T1000 (cell line): Measurements from ENCODE around the gene ZFYVE9.
"Not testable (repeated sequence)": the region's sequence is repeated elsewhere in the genome, so short reads cannot be mapped to it uniquely, and the experiment has no call there.

ENCODE experiments used
- DNase-seq: peaks from one replicate; lab custom pipeline; 2025; ENCODE audit warnings: mixed read lengths; lab: John Stamatoyannopoulos, UW

The ZFYVE9 gene

DNA sequence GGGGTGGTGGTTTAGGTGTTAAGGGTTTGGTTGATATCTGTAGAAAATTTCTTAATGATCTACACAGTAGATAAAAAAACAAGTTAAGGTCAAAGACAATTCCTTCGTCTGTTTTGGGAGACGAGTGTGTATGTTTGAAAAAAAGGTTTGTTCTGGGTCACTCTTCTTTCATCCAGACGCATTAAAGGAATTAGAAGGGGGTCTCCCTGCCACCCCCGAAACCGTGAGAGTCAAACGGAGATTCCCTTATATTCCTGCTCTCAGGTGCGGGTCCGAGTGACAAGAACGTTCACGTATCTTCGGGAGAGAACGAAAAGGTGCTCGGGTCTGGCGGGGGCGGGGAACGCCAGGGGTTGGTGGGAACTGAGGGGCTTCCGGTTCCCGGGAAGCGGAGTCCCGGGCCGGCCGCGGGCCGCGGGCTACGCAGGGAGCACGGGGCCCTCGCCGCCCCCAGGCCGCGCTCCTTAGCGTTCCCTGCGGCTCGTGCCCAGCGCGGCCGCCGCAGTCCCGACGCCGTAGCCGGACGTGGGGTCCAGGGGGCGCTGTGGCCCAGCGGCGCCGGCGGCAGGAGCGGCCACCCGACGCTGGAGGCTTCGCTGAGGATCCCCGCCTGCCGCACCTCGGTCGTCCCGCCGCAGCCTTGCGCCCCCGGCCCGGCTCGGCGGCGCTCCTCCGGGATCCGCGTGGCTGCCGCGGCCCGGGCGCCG lies at the start of gene ZFYVE9:
Gene ZFYVE9, plus strand, starts transcription at position 577 of the 707 bp plus-strand sequence. CDS start 91,118 bp downstream, outside the sequence.
- peak; percentile 74 for DNase-seq

DNA sequence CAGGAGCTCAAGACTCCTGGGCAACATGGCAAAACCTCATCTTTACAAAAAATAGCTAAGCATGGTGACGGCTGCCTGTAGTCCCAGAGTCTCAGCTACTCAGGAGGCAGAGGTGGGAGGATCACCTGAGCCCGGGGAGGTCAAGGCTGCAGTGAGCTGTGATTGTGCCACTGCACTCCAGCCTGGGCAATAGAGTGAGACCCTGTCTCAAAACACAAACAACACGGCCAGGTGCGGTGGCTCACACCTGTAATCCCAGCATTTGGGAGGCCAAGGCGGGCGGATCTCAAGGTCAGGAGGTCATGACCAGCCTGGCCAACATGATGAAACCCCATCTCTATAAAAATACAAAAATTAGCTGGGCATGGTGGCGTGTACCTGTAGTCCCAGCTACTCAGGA lies 47.6 kb upstream of the ZFYVE9 start:
- DNase-seq, result not testable (repeated sequence)

DNA sequence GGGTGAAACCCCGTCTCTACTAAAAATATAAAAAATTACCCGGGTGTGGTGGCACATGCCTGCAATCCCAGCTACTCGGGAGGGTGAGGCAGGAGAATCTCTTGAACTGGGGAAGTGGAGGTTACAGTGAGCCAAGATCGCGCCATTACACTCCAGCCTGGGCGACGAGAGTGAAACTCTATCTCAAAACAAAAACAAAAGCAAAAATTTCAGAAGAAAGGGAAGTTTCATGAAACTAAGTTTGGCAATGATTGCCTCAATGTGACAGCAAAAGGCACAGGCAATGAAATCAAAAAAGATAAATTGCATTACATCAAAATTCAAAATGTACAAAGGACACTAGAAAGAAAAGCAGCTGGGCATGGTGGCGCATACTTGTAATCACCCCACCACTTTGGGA lies 45.7 kb upstream of the ZFYVE9 start:
- no peak for DNase-seq

GRCh38 chr1:52098139-52098871 lies 43.6 kb upstream of the ZFYVE9 start:
- no peak for DNase-seq

- DNase-seq, result no peak
These were observed 39.4 kb upstream of the ZFYVE9 start for GRCh38 chr1:52102336-52103013.

DNA sequence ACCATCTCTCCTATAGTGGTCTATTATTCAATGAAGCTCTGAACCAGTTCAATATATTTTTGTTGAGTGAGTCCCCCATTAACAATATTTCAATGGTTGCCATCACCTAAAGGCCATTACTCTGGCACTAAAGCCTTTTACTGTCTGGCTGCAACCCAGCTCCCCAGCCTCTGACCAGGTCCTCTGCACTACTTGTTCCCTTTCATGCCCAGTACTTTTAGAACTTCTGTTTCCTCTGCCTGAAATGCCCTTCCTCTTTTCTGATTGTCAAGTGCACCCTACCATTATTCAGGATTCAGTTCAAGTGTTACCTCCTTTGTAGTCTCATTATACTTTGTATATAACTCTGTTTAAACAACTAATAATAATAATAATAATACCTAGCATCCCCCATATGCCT lies 30.4 kb upstream of the ZFYVE9 start:
- no peak for DNase-seq

DNA sequence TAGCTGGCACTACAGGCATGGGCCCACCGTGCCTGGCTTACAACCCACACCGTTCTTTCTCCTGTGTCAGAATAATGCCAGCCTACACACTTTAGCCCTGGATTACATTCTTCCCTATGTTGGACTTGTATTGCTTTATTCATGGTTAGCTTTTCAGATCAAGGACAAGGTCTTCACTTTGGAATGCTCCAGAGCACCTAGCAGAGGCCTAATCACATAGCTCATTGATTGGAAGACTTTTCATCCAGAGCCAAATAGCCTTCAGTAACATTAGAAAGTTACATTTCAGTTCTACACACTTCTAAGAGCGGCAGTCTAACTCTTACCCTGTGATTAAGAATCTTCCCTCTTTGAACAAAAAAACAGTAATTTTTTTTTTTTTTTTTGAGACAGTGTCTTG lies 29.4 kb upstream of the ZFYVE9 start:
- no peak for DNase-seq

GRCh38 chr1:52119301-52120079 lies 22.4 kb upstream of the ZFYVE9 start:
- DNase-seq, result no peak

DNA sequence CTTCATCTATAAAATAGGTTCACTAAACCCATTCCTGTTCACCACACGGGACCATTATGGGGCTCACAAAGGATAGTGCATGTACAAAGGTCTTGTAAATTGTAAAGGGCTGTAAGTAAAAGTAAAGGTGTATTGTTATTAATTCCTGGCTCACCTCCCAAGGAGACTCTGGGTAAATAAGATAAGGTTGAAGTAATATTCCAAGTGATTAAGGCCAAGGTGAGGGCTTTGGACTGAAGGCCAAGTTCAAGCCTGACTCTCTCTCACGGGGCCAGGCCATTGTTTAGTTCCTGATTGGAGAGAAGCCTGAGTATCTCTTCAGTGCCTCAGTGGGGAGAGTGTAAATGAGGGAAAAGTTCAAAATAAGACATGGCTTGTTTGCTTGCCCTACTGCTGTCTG lies 19.5 kb upstream of the ZFYVE9 start:
- no peak for DNase-seq

DNA sequence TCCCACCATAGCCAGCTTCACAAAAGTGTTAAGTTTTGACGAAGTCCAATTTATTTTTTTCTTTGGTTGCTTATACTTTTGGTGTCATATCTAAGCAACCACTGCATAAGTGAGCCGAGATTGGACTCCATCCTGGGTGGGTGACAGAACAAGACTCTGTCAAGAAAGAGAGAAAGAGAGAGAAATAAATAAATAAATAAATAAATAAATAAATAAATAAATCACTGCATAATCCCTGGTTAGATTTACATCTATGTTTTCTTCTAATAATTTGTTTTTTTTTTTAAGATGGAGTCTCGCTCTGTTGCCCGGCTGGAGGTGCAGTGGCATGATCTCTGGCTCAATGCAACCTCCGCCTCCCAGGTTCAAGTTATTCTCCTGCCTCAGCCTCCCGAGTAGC lies 18.3 kb upstream of the ZFYVE9 start:
- DNase-seq, result no peak

- DNase-seq, result no peak
These were observed 16.0 kb upstream of the ZFYVE9 start for GRCh38 chr1:52125736-52126359.

- peak; percentile 12 for DNase-seq
These were observed 14.4 kb upstream of the ZFYVE9 start for GRCh38 chr1:52127181-52128180.

- no peak for DNase-seq
These were observed 1.9 kb upstream of the ZFYVE9 start for GRCh38 chr1:52139817-52140540.

- DNase-seq, result no peak
These were observed 1.0 kb upstream of the ZFYVE9 start for GRCh38 chr1:52140633-52141512.

GRCh38 chr1:52142220-52143183 lies 613 bp downstream of the ZFYVE9 start:
- peak; percentile 43 for DNase-seq

DNA sequence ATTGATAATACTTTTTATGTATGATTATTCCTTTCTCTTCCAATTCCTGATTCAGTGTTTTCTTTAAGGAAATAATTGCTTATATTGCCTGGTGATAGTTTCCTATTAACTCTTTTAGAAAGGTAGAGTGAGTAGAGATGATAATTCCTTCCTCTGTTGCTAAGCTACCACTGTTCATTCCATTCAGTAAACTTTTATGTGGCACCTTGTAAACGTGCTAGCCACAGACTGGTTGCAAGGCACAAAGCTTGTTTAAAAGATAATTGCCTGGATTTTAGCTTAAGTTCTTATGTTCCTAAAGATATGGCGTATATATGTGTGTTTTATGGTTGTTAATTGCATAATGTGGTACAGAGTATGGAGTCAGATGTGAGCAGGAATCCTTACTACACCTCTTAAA lies 3.2 kb downstream of the ZFYVE9 start:
- no peak for DNase-seq

GRCh38 chr1:52150445-52150844 lies 8.6 kb downstream of the ZFYVE9 start:
- not testable (repeated sequence) for DNase-seq

- no peak for DNase-seq
These were observed 9.1 kb downstream of the ZFYVE9 start for GRCh38 chr1:52150946-52151345.
